ENCODE measurements around the gene ALKBH7. TPM values are rescaled to one million over a fixed set of nuclear protein-coding genes. Genes with fewer than 3 reads are reported as not detected.

The ALKBH7 gene
- polyA plus RNA-seq, 1 donor from 2014 or later, result 154 TPM

DNA sequence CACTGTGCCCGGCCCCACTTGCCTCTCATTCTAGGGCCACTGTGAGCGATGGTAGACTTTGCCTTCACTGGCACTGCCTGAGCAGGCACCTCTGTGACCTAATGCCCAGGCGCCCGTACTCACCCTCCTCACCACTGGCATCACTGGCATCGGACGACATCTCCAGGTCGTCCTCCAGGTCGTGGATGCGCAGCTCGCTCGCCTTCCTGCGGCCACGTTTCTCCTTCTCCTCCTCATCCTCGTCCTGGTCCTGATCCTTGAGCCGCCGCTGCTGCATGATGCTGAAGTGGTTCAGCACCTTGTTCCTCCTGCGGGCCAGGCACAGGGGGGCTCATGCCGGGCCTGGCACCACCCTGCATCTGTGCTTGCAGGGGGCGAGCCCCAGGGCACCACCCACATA lies 10.6 kb downstream of the ALKBH7 start:
- TF ChIP-seq TAF1 (IDR thresholded peaks at IDR 0.05; ENCODE audit: low read depth) (no peak), POLR2AphosphoS5 (IDR thresholded peaks at IDR 0.05) (no peak), SMC3 (conservative IDR thresholded peaks at IDR 0.05; ENCODE audit: poor library complexity) (no peak), EZH2 (IDR thresholded peaks at IDR 0.05; ENCODE audit: borderline replicate concordance, insufficient read depth, low read length, poor library complexity, severe bottlenecking) (no peak), EP300 (conservative IDR thresholded peaks at IDR 0.05; ENCODE audit: poor library complexity, severe bottlenecking) (no peak)
- TF ChIP-seq, protein P1, sequence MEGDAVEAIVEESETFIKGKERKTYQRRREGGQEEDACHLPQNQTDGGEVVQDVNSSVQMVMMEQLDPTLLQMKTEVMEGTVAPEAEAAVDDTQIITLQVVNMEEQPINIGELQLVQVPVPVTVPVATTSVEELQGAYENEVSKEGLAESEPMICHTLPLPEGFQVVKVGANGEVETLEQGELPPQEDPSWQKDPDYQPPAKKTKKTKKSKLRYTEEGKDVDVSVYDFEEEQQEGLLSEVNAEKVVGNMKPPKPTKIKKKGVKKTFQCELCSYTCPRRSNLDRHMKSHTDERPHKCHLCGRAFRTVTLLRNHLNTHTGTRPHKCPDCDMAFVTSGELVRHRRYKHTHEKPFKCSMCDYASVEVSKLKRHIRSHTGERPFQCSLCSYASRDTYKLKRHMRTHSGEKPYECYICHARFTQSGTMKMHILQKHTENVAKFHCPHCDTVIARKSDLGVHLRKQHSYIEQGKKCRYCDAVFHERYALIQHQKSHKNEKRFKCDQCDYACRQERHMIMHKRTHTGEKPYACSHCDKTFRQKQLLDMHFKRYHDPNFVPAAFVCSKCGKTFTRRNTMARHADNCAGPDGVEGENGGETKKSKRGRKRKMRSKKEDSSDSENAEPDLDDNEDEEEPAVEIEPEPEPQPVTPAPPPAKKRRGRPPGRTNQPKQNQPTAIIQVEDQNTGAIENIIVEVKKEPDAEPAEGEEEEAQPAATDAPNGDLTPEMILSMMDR (IDR thresholded peaks at IDR 0.05; ENCODE audit: poor library complexity, severe bottlenecking), result no peak
- H3K9ac ChIP-seq (ENCODE audit: low read length), result no peak overlapping the region
- peaks cover 11% of the 10 kb centered on the region for H3K36me3 ChIP-seq (ENCODE audit: insufficient read depth, low read length)
- H3F3A ChIP-seq (ENCODE audit: insufficient read depth, low read length, poor library complexity, severe bottlenecking), result no peaks in the 10 kb centered on the region
- H3K27ac ChIP-seq (ENCODE audit: low read length), result no peak overlapping the region
- H3K4me3 ChIP-seq (ENCODE audit: low read length), result no peak overlapping the region
- H3K4me2 ChIP-seq (ENCODE audit: low read length), result no peak overlapping the region
- H4K20me1 ChIP-seq (ENCODE audit: insufficient read depth), result no peaks in the 10 kb centered on the region
- no peaks in the 10 kb centered on the region for H3K9me2 ChIP-seq (ENCODE audit: insufficient read depth, low read length)
- no peaks in the 10 kb centered on the region for H3K27me3 ChIP-seq (ENCODE audit: insufficient read depth, low read depth, low read length)
- no peak overlapping the region for H2AFZ ChIP-seq (ENCODE audit: low read depth, low read length)
- H3K9me3 ChIP-seq (ENCODE audit: low read length), result peaks cover 7% of the 10 kb centered on the region
- H3K79me2 ChIP-seq (replicated peaks; ENCODE audit: insufficient read depth, low read length), result no peaks in the 10 kb centered on the region

DNA sequence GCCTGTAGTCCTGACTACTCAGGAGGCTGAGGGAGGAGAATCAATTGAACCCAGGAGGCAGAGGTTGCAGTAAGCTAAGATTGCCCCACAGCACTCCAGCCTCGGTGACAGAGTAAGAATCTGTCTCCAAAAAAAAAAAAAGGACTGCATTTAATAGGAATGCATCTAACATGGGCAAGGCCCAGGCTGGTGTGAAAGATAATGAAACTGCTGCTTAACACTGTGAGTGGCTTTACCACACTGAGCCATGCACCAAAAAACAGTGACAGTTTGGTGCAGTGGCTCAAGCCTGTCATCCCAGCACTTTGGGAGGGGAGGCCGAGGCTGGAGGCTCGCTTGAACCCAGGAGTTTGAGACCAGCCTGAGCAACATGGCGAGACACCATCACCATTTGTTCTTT lies 11.8 kb downstream of the ALKBH7 start:
- Histone ChIP-seq H3K4me3 (ENCODE audit: low read length) (no peak overlapping the region), H3K9me2 (ENCODE audit: insufficient read depth, low read length) (no peaks in the 10 kb centered on the region), H2AFZ (ENCODE audit: low read depth, low read length) (no peak overlapping the region), H3K27ac (ENCODE audit: low read length) (no peak overlapping the region), H3K36me3 (ENCODE audit: insufficient read depth, low read length) (peaks cover 11% of the 10 kb centered on the region), H3K9ac (ENCODE audit: low read length) (no peak overlapping the region), H3K79me2 (replicated peaks; ENCODE audit: insufficient read depth, low read length) (no peaks in the 10 kb centered on the region), H3K4me2 (ENCODE audit: low read length) (no peak overlapping the region), H3K9me3 (ENCODE audit: low read length) (peaks cover 7% of the 10 kb centered on the region), H3F3A (ENCODE audit: insufficient read depth, low read length, poor library complexity, severe bottlenecking) (no peaks in the 10 kb centered on the region), H3K27me3 (ENCODE audit: insufficient read depth, low read depth, low read length) (no peaks in the 10 kb centered on the region), H4K20me1 (ENCODE audit: insufficient read depth) (no peaks in the 10 kb centered on the region)
- TF ChIP-seq EP300 (conservative IDR thresholded peaks at IDR 0.05; ENCODE audit: poor library complexity, severe bottlenecking) (no peak), EZH2 (IDR thresholded peaks at IDR 0.05; ENCODE audit: borderline replicate concordance, insufficient read depth, low read length, poor library complexity, severe bottlenecking) (no peak), SMC3 (conservative IDR thresholded peaks at IDR 0.05; ENCODE audit: poor library complexity) (no peak), MXI1 (conservative IDR thresholded peaks at IDR 0.05; ENCODE audit: poor library complexity, severe bottlenecking) (no peak), POLR2AphosphoS5 (IDR thresholded peaks at IDR 0.05) (no peak), RAD21 (conservative IDR thresholded peaks at IDR 0.05) (no peak), TAF1 (IDR thresholded peaks at IDR 0.05; ENCODE audit: low read depth) (no peak)
- TF ChIP-seq, protein P2, sequence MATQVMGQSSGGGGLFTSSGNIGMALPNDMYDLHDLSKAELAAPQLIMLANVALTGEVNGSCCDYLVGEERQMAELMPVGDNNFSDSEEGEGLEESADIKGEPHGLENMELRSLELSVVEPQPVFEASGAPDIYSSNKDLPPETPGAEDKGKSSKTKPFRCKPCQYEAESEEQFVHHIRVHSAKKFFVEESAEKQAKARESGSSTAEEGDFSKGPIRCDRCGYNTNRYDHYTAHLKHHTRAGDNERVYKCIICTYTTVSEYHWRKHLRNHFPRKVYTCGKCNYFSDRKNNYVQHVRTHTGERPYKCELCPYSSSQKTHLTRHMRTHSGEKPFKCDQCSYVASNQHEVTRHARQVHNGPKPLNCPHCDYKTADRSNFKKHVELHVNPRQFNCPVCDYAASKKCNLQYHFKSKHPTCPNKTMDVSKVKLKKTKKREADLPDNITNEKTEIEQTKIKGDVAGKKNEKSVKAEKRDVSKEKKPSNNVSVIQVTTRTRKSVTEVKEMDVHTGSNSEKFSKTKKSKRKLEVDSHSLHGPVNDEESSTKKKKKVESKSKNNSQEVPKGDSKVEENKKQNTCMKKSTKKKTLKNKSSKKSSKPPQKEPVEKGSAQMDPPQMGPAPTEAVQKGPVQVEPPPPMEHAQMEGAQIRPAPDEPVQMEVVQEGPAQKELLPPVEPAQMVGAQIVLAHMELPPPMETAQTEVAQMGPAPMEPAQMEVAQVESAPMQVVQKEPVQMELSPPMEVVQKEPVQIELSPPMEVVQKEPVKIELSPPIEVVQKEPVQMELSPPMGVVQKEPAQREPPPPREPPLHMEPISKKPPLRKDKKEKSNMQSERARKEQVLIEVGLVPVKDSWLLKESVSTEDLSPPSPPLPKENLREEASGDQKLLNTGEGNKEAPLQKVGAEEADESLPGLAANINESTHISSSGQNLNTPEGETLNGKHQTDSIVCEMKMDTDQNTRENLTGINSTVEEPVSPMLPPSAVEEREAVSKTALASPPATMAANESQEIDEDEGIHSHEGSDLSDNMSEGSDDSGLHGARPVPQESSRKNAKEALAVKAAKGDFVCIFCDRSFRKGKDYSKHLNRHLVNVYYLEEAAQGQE (IDR thresholded peaks at IDR 0.05; ENCODE audit: borderline replicate concordance), result no peak
- TF ChIP-seq, protein P1 (IDR thresholded peaks at IDR 0.05; ENCODE audit: poor library complexity, severe bottlenecking), result no peak
